Fibroblast of lung (primary cell): Measurements from ENCODE around the gene NPEPL1. TPM values are rescaled to one million over a fixed set of nuclear protein-coding genes. Genes with fewer than 3 reads are reported as not detected.

Source experiments
- DNase-seq, 2 donors: peaks; one replicate each; pipeline versions ENCODE4 v3.0.0 to v3.0.0-alpha.2; 2010; ENCODE audit warnings: low read depth in 2 of 2
- H2AFZ ChIP-seq: 2 replicates; pipeline ENCODE4 v1.5.1; 2012; ENCODE audit warnings: low read length, control low read depth, inconsistent platforms
- H3K27ac ChIP-seq: 2 replicates; pipeline ENCODE4 v1.5.1; 2011; ENCODE audit warnings: low read length, control low read depth; ENCODE audit not compliant: insufficient read depth
- H3K27me3 ChIP-seq: 2 replicates; pipeline ENCODE4 v1.5.1; 2011; ENCODE audit warnings: mild to moderate bottlenecking, low read length; ENCODE audit not compliant: control insufficient read depth, insufficient read depth
- H3K36me3 ChIP-seq: 2 replicates; pipeline ENCODE4 v1.5.1; 2011; ENCODE audit warnings: low read length; ENCODE audit not compliant: control insufficient read depth, insufficient read depth
- H3K4me1 ChIP-seq: 2 replicates; pipeline ENCODE4 v1.5.1; 2011; ENCODE audit warnings: low read length; ENCODE audit not compliant: control insufficient read depth, insufficient read depth; ENCODE audit errors: extremely low read depth
- H3K4me2 ChIP-seq: 2 replicates; pipeline ENCODE4 v1.5.1; 2011; ENCODE audit warnings: low read length, control low read depth; ENCODE audit not compliant: insufficient read depth; ENCODE audit errors: extremely low read depth
- H3K4me3 ChIP-seq, 4 experiments: fragments of 200-600 bp in 1 of 4; sonication (generic) in 1 of 4; replicated peaks in 1 of 4; 2 replicates each; pipeline ENCODE4 v1.5.1; 2011 to 2016; ENCODE audit warnings: low read length in 4 of 4, low read depth in 3 of 4, mild to moderate bottlenecking in 3 of 4, control low read depth in 2 of 4, inconsistent platforms in 1 of 4, mixed read lengths in 1 of 4; ENCODE audit not compliant: insufficient read depth in 1 of 4; ENCODE audit errors: control extremely low read depth in 1 of 4
- H3K79me2 ChIP-seq: 2 replicates; pipeline ENCODE4 v1.5.1; 2012; ENCODE audit warnings: mild to moderate bottlenecking, low read length, inconsistent platforms; ENCODE audit not compliant: control insufficient read depth, insufficient read depth
- H3K9ac ChIP-seq: 2 replicates; pipeline ENCODE4 v1.5.1; 2011; ENCODE audit warnings: mild to moderate bottlenecking, low read length, control low read depth; ENCODE audit not compliant: insufficient read depth
- H3K9me3 ChIP-seq: 2 replicates; pipeline ENCODE4 v1.5.1; 2012; ENCODE audit warnings: low read depth, low read length; ENCODE audit not compliant: control insufficient read depth, insufficient read depth
- H4K20me1 ChIP-seq: 2 replicates; pipeline ENCODE4 v1.5.1; 2011; ENCODE audit warnings: low read length; ENCODE audit not compliant: control insufficient read depth, insufficient read depth; ENCODE audit errors: extremely low read depth
- CTCF ChIP-seq, 2 donors: IDR thresholded peaks in 1 of 2; conservative IDR thresholded peaks in 1 of 2; 1 replicate in 1 of 2; 2 replicates in 1 of 2; pipeline ENCODE4 v1.5.1; 2011 to 2012; ENCODE audit warnings: low read length in 2 of 2, control low read depth in 1 of 2, inconsistent platforms in 1 of 2, low read depth in 1 of 2, mild to moderate bottlenecking in 1 of 2
- EZH2 ChIP-seq: IDR thresholded peaks from 2 replicates; pipeline ENCODE4 v1.5.1; 2012; ENCODE audit warnings: low read length, control low read depth, mild to moderate bottlenecking; ENCODE audit errors: missing control alignments
- polyA plus RNA-seq, 2 donors: library from polyadenylated mRNA; depleted of rRNA in 1 of 2; stranded (reverse) in 1 of 2; unstranded in 1 of 2; fragments of >200 nt; gene quantifications; 2 replicates each; pipeline ENCODE4 v1.2.1, GENCODE V29; 2011 to 2012; ENCODE audit warnings: missing spikeins in 1 of 2
- total RNA-seq: library from RNA; depleted of rRNA; stranded (reverse); fragments of >200 nt; gene quantifications from 2 replicates; pipeline ENCODE4 v1.2.1, GENCODE V29; 2014

NPEPL1 gene
- total and polyA plus RNA-seq, 2 donors (not counting 1 experiment from before 2014, with no cell fraction given) = 2.9 to 24.6 TPM

DNA sequence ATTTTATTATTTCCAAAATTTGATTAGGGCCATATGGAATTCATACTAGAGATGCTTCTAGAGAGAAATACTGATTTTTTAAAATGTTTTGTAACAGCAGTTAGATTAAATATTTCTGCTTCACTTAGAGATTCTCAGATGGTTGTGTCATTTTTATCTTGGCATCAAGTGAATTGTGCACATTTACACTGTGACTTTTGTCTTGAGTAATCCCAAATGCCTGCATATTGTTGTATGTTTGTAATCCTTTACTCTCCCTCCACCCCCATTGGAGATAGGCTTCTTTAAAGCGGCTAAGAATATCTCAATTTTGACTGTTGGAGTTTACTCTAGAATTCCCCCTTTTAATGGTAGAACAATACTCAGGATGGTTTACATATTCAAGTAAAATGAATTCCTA lies 22.5 kb upstream of the NPEPL1 start:
- peaks cover 3% of the 10 kb centered on the region for H3K79me2 ChIP-seq
- H3K4me1 ChIP-seq = no peaks in the 10 kb centered on the region
- H3K9ac ChIP-seq = no peak overlapping the region
- H3K9me3 ChIP-seq = no peaks in the 10 kb centered on the region
- TF ChIP-seq EZH2 = no peak
- TF ChIP-seq CTCF (conservative IDR thresholded peaks at IDR 0.05 in 1 of 2, IDR thresholded peaks at IDR 0.05 in 1 of 2; ENCODE audit: low read depth in 1 of 2, low read length in 2 of 2) = no peak
- no peak overlapping the region for H3K4me3 ChIP-seq
- no peak overlapping the region for H3K27ac ChIP-seq
- H2AFZ ChIP-seq = no peak overlapping the region
- H3K36me3 ChIP-seq = peaks cover 4% of the 10 kb centered on the region
- H3K27me3 ChIP-seq = no peaks in the 10 kb centered on the region
- H3K4me2 ChIP-seq = no peak overlapping the region
- no peak for DNase-seq
- no peaks in the 10 kb centered on the region for H4K20me1 ChIP-seq

DNA sequence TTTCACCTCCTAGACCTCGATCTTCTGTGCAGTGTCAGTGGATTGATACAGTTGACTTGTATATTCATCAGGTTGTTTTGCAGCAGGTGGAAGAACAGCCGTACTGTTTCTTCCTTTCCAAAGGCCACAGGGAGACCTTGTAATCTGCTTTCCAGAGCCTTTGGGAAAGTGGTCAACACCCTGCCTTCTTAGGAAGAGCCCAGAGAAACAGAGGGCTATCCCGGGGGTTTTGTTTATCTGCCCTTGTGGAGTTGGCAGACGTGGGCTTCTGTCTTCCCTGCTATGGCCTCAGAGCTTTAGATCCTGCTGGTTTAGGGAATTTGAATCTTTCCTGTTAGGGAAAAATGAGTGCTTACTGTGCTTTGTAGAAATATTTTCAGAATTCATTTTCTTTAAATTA lies 21.9 kb upstream of the NPEPL1 start:
- no peak overlapping the region for H3K4me2 ChIP-seq
- no peak for TF ChIP-seq CTCF (conservative IDR thresholded peaks at IDR 0.05 in 1 of 2, IDR thresholded peaks at IDR 0.05 in 1 of 2; ENCODE audit: low read depth in 1 of 2, low read length in 2 of 2)
- no peak for TF ChIP-seq EZH2
- no peak overlapping the region for H3K9ac ChIP-seq
- no peaks in the 10 kb centered on the region for H4K20me1 ChIP-seq
- H3K79me2 ChIP-seq = peaks cover 1% of the 10 kb centered on the region
- peaks cover 4% of the 10 kb centered on the region for H3K36me3 ChIP-seq
- H2AFZ ChIP-seq = no peak overlapping the region
- H3K27me3 ChIP-seq = no peaks in the 10 kb centered on the region
- no peak for DNase-seq
- no peaks in the 10 kb centered on the region for H3K9me3 ChIP-seq
- H3K27ac ChIP-seq = no peak overlapping the region
- H3K4me3 ChIP-seq = no peak overlapping the region
- no peaks in the 10 kb centered on the region for H3K4me1 ChIP-seq

DNA sequence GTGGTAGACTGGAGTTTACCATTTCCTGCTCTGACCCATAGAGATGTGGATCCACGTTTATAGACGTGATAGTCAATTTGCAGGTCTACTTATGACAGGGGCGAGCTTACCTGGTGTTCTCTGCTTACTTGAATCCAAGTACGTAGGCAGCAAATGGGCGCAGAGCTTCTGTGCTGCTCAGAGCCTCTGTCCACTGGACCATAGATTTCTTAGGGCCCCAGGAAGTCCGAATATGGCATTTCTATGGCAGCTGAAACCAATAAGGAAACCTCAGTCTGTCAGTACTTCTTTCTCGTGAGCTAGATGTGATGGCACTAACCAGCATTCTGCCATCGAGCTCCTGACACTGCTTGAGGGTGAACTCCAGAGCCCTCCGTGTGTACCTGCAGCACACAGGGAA lies 19.5 kb upstream of the NPEPL1 start:
- Histone ChIP-seq H3K27ac (no peak overlapping the region), H3K4me1 (no peaks in the 10 kb centered on the region), H3K4me3 (no peak overlapping the region), H3K27me3 (no peaks in the 10 kb centered on the region), H3K9ac (no peak overlapping the region), H3K36me3 (peaks cover 4% of the 10 kb centered on the region), H3K9me3 (no peaks in the 10 kb centered on the region), H3K79me2 (no peaks in the 10 kb centered on the region), H4K20me1 (no peaks in the 10 kb centered on the region), H2AFZ (no peak overlapping the region), H3K4me2 (no peak overlapping the region)
- DNase-seq = no peak
- TF ChIP-seq EZH2 = no peak
- no peak for TF ChIP-seq CTCF (conservative IDR thresholded peaks at IDR 0.05 in 1 of 2, IDR thresholded peaks at IDR 0.05 in 1 of 2; ENCODE audit: low read depth in 1 of 2, low read length in 2 of 2)
